K562 (cell line): ENCODE results near the gene AMN1. TPM values are rescaled to one million over a fixed set of nuclear protein-coding genes. Genes with fewer than 3 reads are reported as not detected.

ENCODE experiments used
- EP300 ChIP-seq: IDR thresholded peaks from 2 replicates; pipeline ENCODE4 v1.6.1; 2012; ENCODE audit warnings: low read length, improper control_type of control experiment
- FOXA3 ChIP-seq, 2 experiments: fragments of 450-650 bp in 1 of 2; sonication (generic) in 1 of 2; formaldehyde crosslinking; IDR thresholded peaks in 1 of 2; conservative IDR thresholded peaks in 1 of 2; 2 replicates each; pipeline versions ENCODE4 v1.4.0 to v1.8.0; 2020 to 2022; ENCODE audit warnings: mild to moderate bottlenecking in 2 of 2, missing genetic modification reagents in 1 of 2
- IRF9 ChIP-seq: fragments of 450-650 bp; IDR thresholded peaks from 2 replicates; pipeline ENCODE4 v1.6.1; 2016; ENCODE audit warnings: missing biosample characterization, missing genetic modification characterization
- KLF13 ChIP-seq: fragments of 450-650 bp; IDR thresholded peaks from 2 replicates; pipeline ENCODE4 v1.6.1; 2016; ENCODE audit warnings: missing genetic modification characterization, low read depth, mild to moderate bottlenecking, missing compliant biosample characterization, moderate library complexity, borderline replicate concordance
- KLF16 ChIP-seq: IDR thresholded peaks from 2 replicates; pipeline ENCODE4 v1.6.1; 2016; ENCODE audit warnings: antibody characterized with exemption
- TAF7 ChIP-seq: fragments of 450-650 bp; IDR thresholded peaks from 2 replicates; pipeline ENCODE4 v1.6.1; 2016; ENCODE audit warnings: missing genetic modification characterization, missing compliant biosample characterization
- ZKSCAN8 ChIP-seq: fragments of 200-800 bp; sonication (Bioruptor generic); IDR thresholded peaks from 2 replicates; pipeline ENCODE4 v1.6.1; 2016; ENCODE audit warnings: missing genetic modification characterization, missing compliant biosample characterization
- ZNF197 ChIP-seq: fragments of 200-800 bp; sonication (Bioruptor generic); IDR thresholded peaks from 2 replicates; pipeline ENCODE4 v1.6.1; 2016; ENCODE audit warnings: low read depth, missing genetic modification characterization, missing compliant biosample characterization
- ZNF316 ChIP-seq: fragments of 450-650 bp; IDR thresholded peaks from 2 replicates; pipeline ENCODE4 v1.6.1; 2016
- ZNF318 ChIP-seq, 2 experiments: fragments of 450-650 bp; IDR thresholded peaks; 2 replicates each; pipeline ENCODE4 v1.6.1; 2016; ENCODE audit warnings: mild to moderate bottlenecking in 2 of 2, borderline replicate concordance in 1 of 2, low read depth in 1 of 2, moderate library complexity in 1 of 2
- ZNF75A ChIP-seq: fragments of 450-650 bp; formaldehyde crosslinking; IDR thresholded peaks from 2 replicates; pipeline ENCODE4 v1.4.0; 2020; ENCODE audit warnings: mild to moderate bottlenecking
- polyA plus RNA-seq, 8 experiments: library from polyadenylated mRNA; depleted of rRNA in 4 of 8; stranded (reverse) in 5 of 8; unstranded in 3 of 8; fragments of >200 nt; fragmentation: Nextera tagmentation in 2 of 8; fragmentation: Illumina TruSeq in 1 of 8; extraction: Ambion mirVana in 2 of 8; extraction: Trizol in 1 of 8; gene quantifications; 2 replicates each; pipeline versions ENCODE4 v1.2.1 to v1.2.3, GENCODE V29; 2011 to 2014; ENCODE audit warnings: inconsistent platforms in 1 of 8, missing spikeins in 1 of 8
- total RNA-seq, 7 experiments: library from RNA; depleted of rRNA in 6 of 7; stranded (reverse); fragments of >200 nt in 6 of 7; fragmentation: Illumina TruSeq in 2 of 7; extraction: Trizol in 2 of 7; gene quantifications; 2 replicates each; pipeline versions ENCODE4 v1.2.1 to v1.2.3, GENCODE V29; 2011 to 2021; ENCODE audit warnings: low replicate concordance in 1 of 7
- TF ChIP-seq, protein P1 (sequence below), 2 experiments: fragments of 250-450 bp in 1 of 2; fragments of 450-650 bp in 1 of 2; sonication (Bioruptor Pico) in 1 of 2; IDR thresholded peaks; 2 replicates each; pipeline versions ENCODE4 v1.6.1 to v1.8.0; 2016 to 2021; ENCODE audit warnings: mild to moderate bottlenecking in 2 of 2, moderate library complexity in 2 of 2, missing compliant biosample characterization in 1 of 2, missing genetic modification characterization in 1 of 2

Gene AMN1
- total and polyA plus RNA-seq, 9 of the 15 experiments (the other 6 are each of a cell fraction or from before 2014, with no cell fraction given): 5.2 to 27.6 (median 13.0) TPM

- TF ChIP-seq ZNF318 (IDR thresholded peaks at IDR 0.05; ENCODE audit: borderline replicate concordance in 1 of 2, low read depth in 1 of 2) (peak in 1 of 2 experiments; percentile 95; a peak in 2 of 4 replicates), FOXA3 (CRISPR knock-in tag; conservative IDR thresholded peaks at IDR 0.05 in 1 of 2, IDR thresholded peaks at IDR 0.05 in 1 of 2) (0 out of 4 replicates have a peak, but pooled peaks of 1 of the 2 experiments have one; percentile 18), TAF7 (tag) (peak; percentile 88), EP300 (peak; percentile 91), ZNF75A (peak; percentile 74; the same call in 1 of the 2 replicates), ZNF197 (CRISPR knock-in tag) (peak; percentile 92; the same call in 1 of the 2 replicates), IRF9 (tag) (peak; percentile 90), KLF13 (tag) (peak; percentile 79), KLF16 (0 out of 2 replicates have a peak, but pooled peaks have one; percentile 17), ZNF316 (peak; percentile 92), ZKSCAN8 (peak; percentile 89)
- TF ChIP-seq, protein P1, sequence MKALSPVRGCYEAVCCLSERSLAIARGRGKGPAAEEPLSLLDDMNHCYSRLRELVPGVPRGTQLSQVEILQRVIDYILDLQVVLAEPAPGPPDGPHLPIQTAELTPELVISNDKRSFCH (CRISPR knock-in tag; IDR thresholded peaks at IDR 0.05): peak; percentile 81
- TF ChIP-seq, protein P1 (tag; IDR thresholded peaks at IDR 0.05): peak; percentile 87
These were observed 5.0 kb upstream of the AMN1 start (continued) for GRCh38 chr12:31733549-31734432.
